ENCODE results near the gene ARSI. TPM values are rescaled to one million over a fixed set of nuclear protein-coding genes. Genes with fewer than 3 reads are reported as not detected.

ARSI gene
- total RNA-seq, 2 donors from 2014 or later: 0.27 to 0.64 TPM

DNA sequence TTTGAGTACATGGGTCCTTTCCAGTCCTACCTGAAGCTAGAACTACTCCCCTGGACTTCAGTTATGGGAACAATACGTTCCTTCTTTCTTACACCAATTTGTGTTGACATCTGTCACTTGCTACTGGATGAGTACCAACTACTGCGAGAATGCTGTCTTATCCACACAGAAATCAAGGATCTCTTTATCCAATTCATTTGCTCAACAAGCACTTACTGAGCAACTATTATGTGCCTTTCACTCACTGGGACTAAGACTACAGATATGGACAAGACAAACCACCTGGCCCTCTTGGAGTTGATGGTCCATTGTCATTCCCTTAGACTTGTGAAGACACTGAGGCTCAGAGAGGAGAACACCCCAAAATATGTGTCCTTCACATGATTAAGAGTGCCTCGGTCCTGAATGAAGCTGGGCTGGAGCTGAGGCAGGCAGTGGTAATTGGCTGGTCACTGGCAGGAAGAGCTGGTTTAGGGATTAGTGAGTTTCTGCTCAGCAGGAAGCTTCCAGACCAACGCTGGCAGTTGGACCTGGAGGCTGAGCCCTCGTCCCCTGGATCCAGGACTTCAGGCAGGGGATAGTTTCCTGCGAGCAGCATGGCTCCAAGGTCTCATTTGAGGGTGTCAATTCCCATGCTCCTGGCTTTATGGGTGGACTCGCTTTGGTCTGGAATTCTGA lies 8.4 kb upstream of the ARSI start:
- no peak for DNase-seq
- ATAC-seq: no peak
- intact Hi-C loops (cut with DNase I, micrococcal nuclease): no loop called here

DNA sequence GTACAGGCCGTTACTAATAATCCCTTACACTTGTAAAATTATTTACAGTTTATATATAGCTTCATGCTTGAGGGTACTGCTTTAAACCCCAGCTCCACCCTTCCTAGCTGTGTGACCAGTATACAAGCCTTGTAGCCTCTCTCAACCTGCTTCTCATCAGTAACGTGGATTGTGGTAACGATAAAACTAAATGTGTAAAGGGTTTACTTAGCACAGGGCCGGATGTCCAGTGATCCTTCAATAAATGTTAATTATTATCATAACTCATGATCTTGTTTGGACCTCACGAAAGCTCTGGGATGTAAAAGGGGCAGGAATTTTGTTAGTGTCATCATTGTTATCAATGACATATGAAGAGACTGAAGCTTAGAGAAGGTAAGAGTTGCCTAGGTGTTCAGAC lies 7.5 kb upstream of the ARSI start:
- no peak for ATAC-seq
- intact Hi-C loops (cut with DNase I, micrococcal nuclease): no loop called here
- DNase-seq: no peak

DNA sequence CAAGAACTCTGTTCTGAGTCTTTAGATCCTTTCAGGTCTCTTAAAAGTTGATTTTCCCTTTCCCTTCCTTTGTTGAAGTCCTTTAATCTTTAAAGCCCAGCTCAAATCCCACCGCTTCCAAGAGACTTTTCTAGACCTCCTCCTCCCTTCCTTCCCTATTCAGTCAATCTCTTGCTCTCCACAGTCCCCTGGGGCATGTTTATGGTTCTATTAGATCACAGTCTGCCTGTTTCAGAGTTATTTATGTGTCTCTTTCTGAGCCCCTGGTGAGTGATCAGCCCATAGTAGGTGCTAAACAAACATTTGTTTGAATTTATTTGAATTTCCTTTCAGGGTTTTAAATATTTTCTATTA lies 7.2 kb upstream of the ARSI start:
- DNase-seq (no peak), ATAC-seq (no peak)
- intact Hi-C loops (cut with DNase I, micrococcal nuclease): no loop called here

DNA sequence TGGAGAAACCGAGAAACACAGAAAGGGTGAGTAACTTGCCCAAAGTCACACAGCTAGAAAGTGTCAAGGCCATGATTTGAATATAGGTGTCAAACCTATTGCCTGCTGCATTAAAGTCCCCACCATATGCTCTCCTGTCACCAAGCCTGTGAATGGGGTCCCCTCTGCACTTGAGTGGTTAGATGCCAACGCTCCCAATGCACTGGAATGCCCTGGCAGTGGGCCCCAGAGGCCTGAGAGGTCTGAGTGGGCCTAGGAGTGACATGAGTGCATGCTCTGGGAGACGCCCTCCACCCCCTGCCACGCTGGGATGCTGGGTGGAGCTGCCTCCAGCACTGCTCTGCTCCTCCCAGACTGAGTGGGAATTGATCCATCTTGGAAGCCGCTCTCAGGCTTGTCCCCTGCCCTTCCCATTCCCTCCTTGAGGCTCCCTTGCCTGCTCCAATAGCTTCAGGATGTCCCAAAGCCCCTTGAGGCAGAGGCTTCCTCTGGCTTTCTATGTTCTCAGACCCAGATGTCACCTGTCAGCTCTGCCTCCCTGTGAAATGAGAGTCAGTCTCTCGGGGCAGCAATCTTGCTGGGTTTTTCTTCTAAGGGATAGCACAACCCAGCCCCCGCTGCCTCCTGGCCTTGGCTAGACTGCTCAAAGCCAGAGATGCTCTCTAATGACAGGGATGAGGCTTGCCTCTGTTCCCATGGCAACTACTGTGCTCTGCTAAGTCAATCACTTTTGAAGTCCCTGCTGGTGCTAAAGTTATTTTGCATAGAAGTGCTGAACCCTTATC lies 6.6 kb upstream of the ARSI start:
- intact Hi-C loops (cut with DNase I, micrococcal nuclease): no loop called here
- DNase-seq (no peak), ATAC-seq (no peak)

DNA sequence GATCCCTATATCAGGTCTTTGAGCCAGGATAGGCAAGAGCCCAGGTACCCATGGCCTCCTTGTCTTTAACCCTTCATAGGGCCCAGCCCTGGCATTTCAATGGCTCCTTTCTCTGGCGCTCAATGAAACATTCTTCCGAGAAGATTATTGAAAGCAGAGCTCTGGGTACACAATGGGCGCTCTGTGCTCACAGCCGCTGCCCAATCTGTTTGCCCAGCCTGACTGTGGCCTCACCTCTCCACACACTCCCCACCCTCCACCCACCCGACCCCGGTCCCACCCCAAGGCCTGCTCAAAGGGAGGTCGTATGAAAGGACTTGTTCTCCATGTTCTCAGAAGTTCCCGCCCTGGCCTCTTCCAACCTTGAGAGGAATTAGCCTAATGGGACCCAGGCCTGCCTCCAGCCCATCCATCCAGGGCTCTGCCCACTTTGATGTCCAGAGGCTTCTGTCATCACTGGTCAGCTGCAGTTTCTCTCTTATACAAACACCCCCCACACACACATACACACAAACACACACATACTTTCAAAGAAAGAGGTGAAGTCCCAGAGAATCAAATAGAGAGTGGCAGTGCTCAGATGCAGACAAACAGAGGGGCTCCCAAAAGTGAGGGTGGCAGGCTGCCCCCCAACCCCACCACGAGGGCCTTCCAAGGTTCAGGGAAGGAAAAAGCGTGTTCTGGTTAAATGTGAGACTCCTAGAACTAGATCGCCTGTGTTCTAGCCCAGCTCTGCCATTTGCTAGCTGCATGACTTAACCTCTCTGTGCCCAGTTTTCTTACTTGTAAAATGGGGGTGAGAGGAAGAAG lies 5.1 kb upstream of the ARSI start:
- no peak for DNase-seq
- ATAC-seq: no peak
- intact Hi-C loops (cut with DNase I, micrococcal nuclease): no loop called here

DNA sequence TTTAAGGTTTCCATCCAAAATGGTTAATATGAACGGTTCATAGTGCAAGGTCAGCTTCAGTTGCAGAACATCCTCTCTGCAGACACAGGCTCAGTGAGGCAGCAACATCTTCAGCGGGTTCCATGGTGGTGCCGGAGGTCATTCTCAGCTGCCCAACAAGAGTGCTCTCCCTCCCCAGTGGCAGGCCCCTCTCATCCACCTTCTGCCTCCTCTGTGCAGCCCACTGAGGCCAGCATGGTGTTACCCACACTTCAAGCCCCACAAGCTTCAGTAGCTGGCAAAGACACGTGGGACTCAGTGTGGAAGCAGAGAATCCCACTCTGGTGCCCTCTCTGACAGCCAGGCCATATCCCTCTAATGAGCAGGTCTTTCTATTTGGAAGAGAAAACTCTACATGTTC lies 4.1 kb upstream of the ARSI start:
- intact Hi-C loops (cut with DNase I, micrococcal nuclease): no loop called here
- DNase-seq: no peak
- ATAC-seq: no peak

DNA sequence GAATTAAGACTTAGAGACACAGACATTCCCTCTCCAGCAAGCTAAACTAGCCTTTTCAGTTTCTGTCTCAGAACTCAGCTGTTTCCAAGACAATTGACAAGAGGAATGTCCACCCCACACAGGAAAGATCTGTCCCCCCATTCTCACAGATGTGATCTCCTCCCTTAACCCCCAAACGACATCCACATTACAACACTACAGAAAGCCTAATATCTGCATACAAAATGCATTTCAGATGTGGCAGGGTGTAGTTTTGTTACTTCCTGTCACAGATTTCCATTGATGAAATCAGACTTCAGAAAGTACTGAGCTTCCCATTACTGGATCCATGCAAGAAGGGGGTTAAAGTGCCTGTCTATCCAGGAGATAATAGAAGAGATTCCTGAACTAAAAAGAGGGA lies 2.9 kb upstream of the ARSI start:
- intact Hi-C loops (cut with DNase I, micrococcal nuclease): no loop called here
- no peak for DNase-seq

DNA sequence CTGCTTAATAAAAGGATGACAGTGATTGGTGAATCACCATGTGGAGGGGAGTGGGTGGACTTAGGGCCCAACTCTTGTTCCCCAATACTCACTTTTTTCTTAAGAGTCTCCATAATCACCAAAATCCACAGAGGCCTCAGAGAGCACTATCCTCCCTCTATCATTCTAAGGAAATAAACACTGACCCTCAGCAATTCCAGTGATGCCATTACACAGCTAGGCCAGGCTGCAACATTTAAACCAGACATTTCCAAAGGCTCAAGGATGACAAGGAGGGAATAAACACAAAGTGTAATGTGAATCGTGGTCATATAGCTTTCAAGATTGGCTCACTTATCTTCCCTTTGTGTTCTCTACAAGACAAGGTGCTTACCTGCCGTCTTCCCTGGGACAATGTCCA lies 2.4 kb upstream of the ARSI start:
- ATAC-seq (no peak), DNase-seq (no peak)
- intact Hi-C loops (cut with DNase I, micrococcal nuclease): no loop called here

More for the DNA sequence above, 2.9 kb upstream of the ARSI start:
- ATAC-seq: no peak

DNA sequence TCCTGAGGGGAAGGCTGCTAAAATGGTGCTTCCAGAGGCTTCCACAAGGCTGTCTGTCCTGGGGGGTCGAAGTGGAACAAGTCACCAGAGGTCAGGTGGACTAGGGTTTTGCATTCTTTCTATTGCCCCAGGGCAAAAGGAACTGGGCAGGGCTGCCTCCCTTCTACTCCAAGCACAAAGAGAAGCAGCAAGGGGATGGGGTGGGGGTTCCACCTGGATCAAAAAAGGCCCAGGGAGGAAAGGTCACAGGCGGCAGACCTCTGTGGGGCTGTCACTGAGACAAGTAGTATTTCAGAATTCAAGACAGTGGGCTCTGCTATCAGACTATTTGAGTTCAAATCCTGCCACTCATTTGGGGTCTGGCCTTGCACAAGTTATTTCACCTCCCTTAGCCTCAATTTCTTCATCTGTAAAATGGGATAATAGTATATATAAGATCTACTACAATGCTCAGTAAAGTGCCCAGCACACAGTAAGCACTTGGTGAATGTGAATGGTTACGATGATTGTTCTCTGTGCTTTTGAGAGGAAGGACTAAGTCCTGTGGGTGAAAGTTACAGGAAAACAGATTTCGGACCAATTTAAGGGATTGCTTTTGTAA lies 1.9 kb upstream of the ARSI start:
- intact Hi-C loops (cut with DNase I, micrococcal nuclease): no loop called here

DNA sequence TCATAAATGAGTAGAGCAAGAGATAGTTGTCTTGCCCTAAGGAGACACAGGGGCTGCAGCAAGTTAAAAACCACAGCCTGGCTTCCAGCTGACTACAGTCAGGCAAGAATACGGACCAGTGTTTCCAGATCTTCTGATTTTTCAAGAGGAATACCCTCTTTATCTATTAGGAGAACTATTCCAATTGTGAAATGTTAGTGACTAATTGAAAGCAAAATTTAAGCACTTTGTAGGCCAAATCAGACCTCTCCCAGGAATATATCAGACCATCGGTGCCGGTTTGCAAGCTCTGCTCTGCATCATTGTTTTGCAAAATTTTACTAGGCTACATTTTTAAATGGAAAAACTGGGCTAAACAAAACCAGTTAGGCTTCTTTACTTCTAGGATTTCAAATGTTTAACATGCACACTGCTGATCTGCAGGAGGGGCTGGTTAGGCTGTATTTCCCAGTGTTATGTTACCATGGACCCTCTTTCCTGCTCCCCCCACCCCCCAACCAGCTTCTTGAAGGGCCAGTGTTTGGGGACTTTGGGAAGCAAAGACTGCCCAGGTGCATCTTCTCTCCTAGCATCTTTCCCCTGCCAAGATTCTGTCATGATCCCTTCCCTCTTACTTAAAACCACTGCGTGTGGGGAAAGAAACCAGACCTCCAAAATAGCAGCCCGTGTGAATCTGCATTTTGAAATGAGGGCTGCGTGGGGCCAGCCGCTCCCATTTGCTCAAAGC lies 1.1 kb upstream of the ARSI start:
- ATAC-seq (no peak), DNase-seq (no peak)
- intact Hi-C loops (cut with DNase I, micrococcal nuclease): no loop called here

More for the DNA sequence above, 1.9 kb upstream of the ARSI start:
- ATAC-seq: no peak
- DNase-seq: no peak

DNA sequence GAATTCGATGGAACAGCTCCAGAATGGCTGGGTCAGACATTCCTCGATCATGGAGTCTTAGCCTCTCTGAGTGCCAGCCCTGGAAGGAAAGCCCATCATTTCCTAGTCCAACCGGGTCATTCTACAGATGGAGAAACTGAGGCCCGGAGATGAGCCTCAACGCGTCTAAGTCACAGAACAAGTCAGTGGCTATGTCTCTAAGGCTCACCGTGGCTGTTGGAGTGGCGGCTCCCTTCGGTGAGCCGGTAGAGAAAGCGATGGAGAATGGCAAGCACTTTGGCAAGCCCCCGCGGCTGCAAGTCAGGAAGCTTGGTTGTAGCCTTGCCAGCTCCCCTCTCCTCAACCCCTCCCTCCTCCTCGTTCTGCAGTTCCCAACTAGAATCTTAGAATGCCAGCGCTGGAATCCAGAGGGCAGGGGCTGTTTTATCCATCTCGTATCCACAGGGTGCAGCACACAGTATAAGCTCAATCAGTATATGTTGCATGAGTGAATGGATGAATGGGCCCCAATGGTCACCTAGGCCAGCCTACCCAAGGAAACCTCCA lies 438 bp upstream of the ARSI start:
- ATAC-seq (no peak), DNase-seq (no peak)
- intact Hi-C loops (cut with DNase I, micrococcal nuclease): no loop called here

DNA sequence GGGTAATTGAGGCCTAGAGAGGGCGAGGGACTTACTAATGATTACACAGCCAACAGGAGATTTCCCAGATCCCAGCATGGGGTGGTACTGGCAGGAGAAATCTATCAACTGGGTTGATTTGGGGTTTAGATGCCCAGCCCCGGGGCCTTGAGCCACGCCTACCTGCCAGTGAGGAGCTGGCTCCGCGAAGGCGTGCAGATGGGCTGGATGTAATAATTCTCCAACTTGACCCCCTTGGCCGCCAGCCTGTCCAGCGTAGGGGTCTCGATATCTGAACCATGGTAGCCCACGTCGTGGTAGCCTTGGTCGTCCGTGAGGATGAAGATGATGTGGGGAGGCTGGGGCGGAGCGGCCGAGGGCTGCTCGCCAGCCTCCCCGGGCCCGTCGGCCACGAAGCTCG lies 804 bp downstream of the ARSI start:
- ATAC-seq (no peak), DNase-seq (no peak)
- intact Hi-C loops (cut with DNase I, micrococcal nuclease): no loop called here

DNA sequence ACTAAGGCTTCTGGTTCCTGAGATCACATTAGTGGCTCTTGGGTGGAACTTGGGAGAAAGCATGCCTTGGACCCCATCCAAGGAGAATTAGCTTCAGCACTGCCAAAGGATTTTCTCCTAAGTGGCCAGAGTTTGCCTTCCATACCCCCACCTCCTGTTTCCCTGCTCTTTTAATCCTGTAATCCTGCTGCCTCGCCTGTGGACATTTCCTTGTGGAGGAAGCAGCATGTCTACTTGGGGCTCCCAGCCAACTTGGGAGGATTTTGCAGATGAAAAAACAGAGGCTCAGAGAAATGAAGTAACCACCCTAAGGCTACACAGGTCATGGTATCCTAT lies 1.6 kb downstream of the ARSI start:
- DNase-seq: no peak

DNA sequence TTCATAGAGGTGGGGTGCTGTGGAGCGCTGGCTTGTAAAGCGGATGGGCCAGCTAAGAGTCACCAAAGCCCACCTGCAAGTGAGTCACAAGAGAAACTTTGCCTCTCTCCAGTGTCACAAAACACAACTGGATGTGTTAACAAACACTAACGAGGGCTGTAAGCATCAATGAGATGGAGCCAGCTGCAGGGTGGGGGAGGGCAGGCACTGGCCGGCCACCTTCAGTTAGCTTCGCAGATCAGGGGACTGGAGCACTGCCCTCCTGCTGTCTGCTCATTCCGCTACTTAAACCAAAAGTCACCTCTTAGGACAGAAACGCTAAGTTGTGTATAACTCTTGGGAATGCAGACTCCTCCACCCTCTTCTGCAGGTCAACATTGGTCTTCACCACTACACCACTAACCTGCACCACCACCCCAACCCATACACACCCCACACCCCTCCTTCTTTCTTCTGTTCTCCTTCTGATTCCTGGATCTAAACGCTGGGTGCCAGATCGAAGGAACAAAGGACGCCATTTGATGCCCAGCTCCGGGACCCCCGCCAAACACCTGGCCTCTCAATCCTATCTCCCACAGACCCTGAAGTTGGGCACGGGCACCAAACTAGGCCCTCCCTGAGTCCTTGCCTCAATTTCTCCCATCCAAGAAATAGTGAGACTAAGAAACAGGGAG lies 2.1 kb downstream of the ARSI start:
- no peak for DNase-seq
- ATAC-seq: no peak
- intact Hi-C loops (cut with DNase I, micrococcal nuclease): no loop called here

More for the DNA sequence above, 1.6 kb downstream of the ARSI start:
- intact Hi-C loops (cut with DNase I, micrococcal nuclease): no loop called here
- ATAC-seq: no peak

DNA sequence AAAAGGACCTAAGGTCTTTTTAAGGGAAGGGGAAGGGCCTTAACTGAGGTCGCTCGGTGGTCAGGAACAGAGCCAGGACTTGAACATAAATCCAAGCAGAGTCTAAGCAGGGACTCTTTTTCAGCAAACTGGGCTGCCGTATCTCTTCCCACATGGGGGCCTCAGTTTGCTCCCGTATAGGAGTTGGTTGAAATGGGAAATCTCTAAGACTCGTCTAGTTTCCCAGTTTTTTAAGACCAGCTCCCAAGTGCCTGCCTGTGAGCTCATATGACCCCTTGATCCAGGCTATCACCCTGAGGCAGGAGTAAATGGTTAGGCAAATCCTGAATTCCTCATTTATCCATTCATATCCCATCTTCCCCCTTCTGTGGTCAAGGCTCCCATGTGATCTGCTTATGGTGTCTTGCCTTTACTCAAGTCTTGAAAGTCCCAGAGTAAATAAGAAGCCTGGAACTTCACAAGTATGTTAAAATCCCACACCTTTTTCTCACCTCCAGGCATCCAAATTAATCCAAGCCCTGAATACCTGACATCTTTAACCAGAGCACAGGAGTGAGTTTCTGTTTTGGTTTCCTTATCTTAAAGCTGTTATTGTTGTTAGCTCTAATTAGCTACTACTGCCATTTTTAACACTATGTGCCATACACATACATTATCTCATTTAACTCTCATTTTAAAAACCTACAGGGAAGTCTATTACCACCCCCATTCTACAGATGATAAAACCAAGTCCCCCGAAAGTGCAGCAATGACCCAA lies 3.0 kb downstream of the ARSI start:
- ATAC-seq: no peak

DNA sequence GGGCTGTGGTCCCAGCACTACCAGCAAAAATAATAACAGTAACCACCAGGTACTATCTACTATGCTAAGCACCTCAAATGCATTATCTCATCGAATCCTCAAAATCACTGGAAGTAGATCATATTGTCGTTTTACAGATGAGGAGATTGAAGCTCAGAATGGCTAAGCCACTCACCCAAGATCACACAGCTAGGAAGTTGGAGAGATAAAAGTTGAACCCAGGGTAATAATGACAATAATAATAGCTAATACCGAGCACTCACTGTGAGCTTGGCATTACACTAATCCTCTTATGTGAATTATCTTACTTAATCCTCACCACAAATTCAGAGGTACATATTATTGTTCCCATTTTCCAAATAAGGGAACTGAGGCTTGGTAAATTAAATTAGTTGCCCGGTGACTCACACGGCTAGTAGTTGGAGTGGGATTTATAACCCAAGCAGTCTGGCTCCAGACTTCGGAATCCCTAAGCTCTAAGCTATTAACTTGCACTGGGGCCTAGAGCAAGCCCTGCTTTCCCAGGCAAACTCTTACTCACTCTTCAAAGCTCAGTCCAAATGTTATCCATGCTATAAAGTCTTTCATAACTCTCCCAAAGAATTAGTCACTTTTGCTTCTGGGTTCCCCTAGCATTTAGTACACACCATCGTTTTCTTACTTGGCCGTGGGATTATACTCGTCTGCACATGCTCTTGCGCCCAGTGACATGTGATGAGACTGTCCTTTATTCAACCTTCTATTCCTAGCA lies 3.8 kb downstream of the ARSI start:
- DNase-seq (no peak), ATAC-seq (no peak)

More for the DNA sequence above, 3.0 kb downstream of the ARSI start:
- DNase-seq: no peak
- intact Hi-C loops (cut with DNase I, micrococcal nuclease): no loop called here

More for the DNA sequence above, 3.8 kb downstream of the ARSI start:
- intact Hi-C loops (cut with DNase I, micrococcal nuclease): no loop called here
